ENCODE measurements around the gene GPR15.
"Not testable (repeated sequence)": the region's sequence is repeated elsewhere in the genome, so short reads cannot be mapped to it uniquely, and the experiment has no call there.

Gene GPR15

GRCh38 chr3:98558100-98558827 is 26.5 kb downstream of the GPR15 start:
- DNase-seq (ENCODE audit: low spot score), result no peak

GRCh38 chr3:98559769-98560168 is 28.0 kb downstream of the GPR15 start:
- not testable (repeated sequence) for DNase-seq (ENCODE audit: low spot score)

GRCh38 chr3:98560911-98561310 is 29.1 kb downstream of the GPR15 start:
- no peak for DNase-seq (ENCODE audit: low spot score)

- no peak for DNase-seq (ENCODE audit: low spot score)
Measured at GRCh38 chr3:98561727-98562521, 30.1 kb downstream of the GPR15 start.

GRCh38 chr3:98563661-98564281 is 32.0 kb downstream of the GPR15 start:
- DNase-seq (ENCODE audit: low spot score), result no peak

GRCh38 chr3:98564282-98565005 is 32.7 kb downstream of the GPR15 start:
- DNase-seq (ENCODE audit: low spot score), result no peak

- no peak for DNase-seq (ENCODE audit: low spot score)
Measured at GRCh38 chr3:98565237-98565643, 33.5 kb downstream of the GPR15 start.

GRCh38 chr3:98565843-98566242 is 34.1 kb downstream of the GPR15 start:
- DNase-seq (ENCODE audit: low spot score), result no peak

- DNase-seq (ENCODE audit: low spot score), result no peak
Measured at GRCh38 chr3:98567666-98568270, 36.0 kb downstream of the GPR15 start.

GRCh38 chr3:98568402-98568801 is 36.6 kb downstream of the GPR15 start:
- DNase-seq (ENCODE audit: low spot score), result no peak

- no peak for DNase-seq (ENCODE audit: low spot score)
Measured at GRCh38 chr3:98573181-98573728, 41.5 kb downstream of the GPR15 start.

- DNase-seq (ENCODE audit: low spot score), result no peak
Measured at GRCh38 chr3:98574132-98574531, 42.4 kb downstream of the GPR15 start.

- DNase-seq (ENCODE audit: low spot score), result peak; percentile 32
Measured at GRCh38 chr3:98577178-98577895, 45.6 kb downstream of the GPR15 start.

- DNase-seq (ENCODE audit: low spot score), result no peak
Measured at GRCh38 chr3:98580401-98581386, 48.9 kb downstream of the GPR15 start.

- no peak for DNase-seq (ENCODE audit: low spot score)
Measured at GRCh38 chr3:98581474-98581873, 49.7 kb downstream of the GPR15 start.

- no peak for DNase-seq (ENCODE audit: low spot score)
Measured at GRCh38 chr3:98582042-98582441, 50.3 kb downstream of the GPR15 start.

GRCh38 chr3:98583766-98584165 is 52.0 kb downstream of the GPR15 start:
- no peak for DNase-seq (ENCODE audit: low spot score)
